IPS-18c (cell line): ENCODE results near the gene SESN1.
"Not testable (repeated sequence)": the region's sequence is repeated elsewhere in the genome, so short reads cannot be mapped to it uniquely, and the experiment has no call there.

ENCODE experiments used
- H3K4me3 ChIP-seq: 2 replicates; pipeline ENCODE4 v1.7.0; 2013; ENCODE audit warnings: low read depth, mild to moderate bottlenecking, low read length, moderate library complexity; ENCODE audit not compliant: insufficient read depth
- H3K9me3 ChIP-seq: one replicate; pipeline ENCODE4 v1.6.1; 2013; ENCODE audit warnings: mild to moderate bottlenecking, low read length, moderate library complexity; ENCODE audit not compliant: control insufficient read depth, insufficient read depth

Gene SESN1

DNA sequence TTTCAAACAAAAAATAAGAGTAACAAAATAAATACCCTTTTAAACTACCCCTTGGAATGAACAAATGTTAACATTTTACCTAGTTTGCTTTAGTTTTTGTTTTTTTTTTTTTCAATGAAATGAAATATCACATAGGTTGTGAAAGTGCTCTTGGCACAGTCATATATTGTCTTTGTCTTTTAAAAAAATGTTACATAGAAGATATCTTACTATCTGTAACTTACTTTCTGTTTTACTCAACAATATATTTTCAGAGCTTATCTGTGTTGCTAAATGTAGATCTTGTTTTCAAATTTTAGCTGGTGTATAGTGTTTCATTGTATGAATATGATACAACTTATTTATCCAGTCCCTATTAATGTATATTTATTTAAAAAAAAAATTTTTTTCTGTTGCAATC is 9.3 kb upstream of the SESN1 start:
- no peak overlapping the region for H3K4me3 ChIP-seq
- H3K9me3 ChIP-seq = no peaks in the 10 kb centered on the region

DNA sequence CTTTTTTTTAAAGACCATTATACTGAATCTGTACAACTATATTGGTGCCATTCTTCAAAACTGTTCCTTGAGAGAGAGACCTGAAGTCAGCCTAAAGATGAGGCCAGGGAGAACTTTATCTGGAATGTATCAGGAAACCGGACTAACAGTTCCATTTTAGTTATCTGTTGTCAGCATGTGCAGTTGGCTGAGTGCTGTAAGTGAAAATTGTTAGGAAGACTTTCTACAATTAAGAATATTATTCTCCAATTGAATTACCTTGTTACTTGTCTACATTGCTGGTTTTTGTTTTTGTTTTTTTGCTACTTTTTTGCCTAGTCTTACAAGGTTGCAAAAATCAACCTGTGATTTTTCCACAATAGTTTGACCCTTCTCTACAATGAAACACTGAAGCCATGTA is 8.1 kb upstream of the SESN1 start:
- H3K4me3 ChIP-seq = no peak overlapping the region

DNA sequence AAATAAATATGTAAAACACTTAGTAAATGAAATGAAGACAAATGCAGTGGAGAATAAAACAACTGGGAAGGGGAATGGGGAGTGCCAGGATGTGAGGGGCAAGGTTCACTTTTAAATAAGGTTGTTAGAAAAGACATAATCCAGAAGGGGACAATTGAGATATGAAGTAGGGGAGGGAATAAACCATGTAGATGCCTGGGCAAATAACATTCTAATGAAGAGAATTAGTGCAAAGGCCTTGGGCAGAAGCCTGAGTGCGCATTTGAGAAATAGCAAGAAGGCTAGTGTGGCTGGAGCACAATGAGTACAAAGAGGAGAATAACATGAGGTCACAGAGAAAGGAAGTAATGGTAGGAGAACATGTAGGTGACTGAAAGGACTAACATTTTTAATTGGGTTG is 3.0 kb upstream of the SESN1 start:
- no peak overlapping the region for H3K4me3 ChIP-seq
- H3K9me3 ChIP-seq = no peaks in the 10 kb centered on the region

More for the DNA sequence above, 8.1 kb upstream of the SESN1 start:
- no peaks in the 10 kb centered on the region for H3K9me3 ChIP-seq

DNA sequence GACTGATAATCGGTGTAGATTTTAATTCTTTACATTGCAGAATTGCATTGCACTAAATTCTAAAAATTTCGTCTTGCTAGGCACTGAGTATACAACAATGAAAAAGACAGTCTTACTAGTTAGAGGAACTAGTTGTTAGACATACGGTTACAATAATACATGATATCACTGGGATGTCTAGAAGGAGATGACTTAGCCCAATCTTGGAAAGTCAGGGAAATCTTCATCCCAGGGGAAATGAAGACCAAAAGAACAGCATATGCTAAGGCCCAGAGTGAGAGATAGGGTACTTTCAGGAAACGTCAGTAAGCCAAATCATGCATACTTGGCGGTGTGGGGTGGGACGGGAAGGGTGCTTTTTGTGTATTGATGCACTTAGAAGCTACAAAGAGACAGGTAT is 1.6 kb upstream of the SESN1 start:
- no peaks in the 10 kb centered on the region for H3K9me3 ChIP-seq
- H3K4me3 ChIP-seq = peak overlapping the region; percentile 67; the same call in 1 of the 2 replicates

- H3K4me3 ChIP-seq = peak overlapping the region; percentile 67
Measured at GRCh38 chr6:109095835-109096084, 1.1 kb upstream of the SESN1 start.

GRCh38 chr6:109095036-109095834 is 589 bp upstream of the SESN1 start, which contains the start of gene CEP57L1:
Gene CEP57L1, plus strand, starts transcription at chr6:109095507. Its CDS starts 49,715 bp downstream, at chr6:109145222.
- no peaks in the 10 kb centered on the region for H3K9me3 ChIP-seq
- peak within 1 kb of the TSS; percentile 67 for H3K4me3 ChIP-seq

More at GRCh38 chr6:109095835-109096084, 1.1 kb upstream of the SESN1 start:
- H3K9me3 ChIP-seq = no peaks in the 10 kb centered on the region

- Histone ChIP-seq H3K4me3 (peak overlapping the region; percentile 67), H3K9me3 (no peaks in the 10 kb centered on the region)
Measured at GRCh38 chr6:109093732-109094415, 772 bp downstream of the SESN1 start.

DNA sequence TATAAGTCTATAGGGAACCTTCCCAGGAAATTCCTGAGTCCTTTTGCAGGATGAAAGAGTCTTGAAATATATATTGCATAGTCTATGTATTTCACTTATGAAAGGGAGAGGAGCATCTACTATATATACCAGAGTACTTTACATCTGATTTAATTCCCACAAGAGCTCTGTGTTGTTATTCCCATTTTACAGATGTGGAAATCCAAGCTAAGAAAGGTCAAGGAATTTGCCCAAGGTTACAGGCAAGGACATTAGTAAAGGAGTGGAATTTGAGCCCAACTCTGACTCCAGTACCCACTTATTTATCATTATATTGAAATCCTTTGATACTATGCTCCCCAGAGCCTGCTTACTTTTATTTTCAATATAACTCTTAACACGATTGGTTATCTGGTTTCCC is 2.6 kb downstream of the SESN1 start:
- H3K4me3 ChIP-seq = no peak overlapping the region
- H3K9me3 ChIP-seq = no peaks in the 10 kb centered on the region

DNA sequence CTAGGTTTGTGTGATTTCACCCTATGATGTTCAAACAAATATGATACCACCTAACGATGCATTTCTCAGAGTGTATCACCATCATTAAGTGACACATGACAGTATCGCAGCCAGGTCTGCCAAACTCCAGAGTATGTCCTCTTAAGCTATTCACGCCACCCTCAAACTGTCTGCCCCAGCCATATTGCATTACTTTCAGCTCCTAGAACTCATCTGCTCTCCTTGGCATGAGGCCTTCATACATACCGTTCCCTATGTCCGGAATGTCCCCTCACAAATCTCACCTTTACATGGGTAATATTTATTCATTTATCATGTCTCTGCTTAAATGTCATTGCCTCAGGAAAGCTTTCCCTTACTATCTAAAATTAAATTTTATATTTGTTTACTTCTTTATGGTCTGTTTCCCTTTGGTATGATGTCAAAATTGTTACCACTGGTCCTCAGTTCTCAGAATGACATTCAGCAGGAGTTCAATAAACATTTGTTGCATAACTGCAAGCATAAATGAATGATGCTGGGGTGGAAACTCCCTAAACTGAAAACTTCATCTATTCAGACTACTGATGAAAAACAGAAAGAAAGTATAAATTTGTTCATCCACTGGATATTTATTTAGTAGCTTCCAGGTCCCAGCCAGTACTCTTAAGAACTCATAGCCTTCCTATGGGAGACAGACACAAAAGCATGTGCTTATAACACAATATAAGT is 3.2 kb downstream of the SESN1 start:
- H3K4me3 ChIP-seq = no peak overlapping the region
- H3K9me3 ChIP-seq = no peaks in the 10 kb centered on the region

GRCh38 chr6:109088995-109089394 is 5.7 kb downstream of the SESN1 start:
- no peaks in the 10 kb centered on the region for H3K9me3 ChIP-seq
- no peak overlapping the region for H3K4me3 ChIP-seq

DNA sequence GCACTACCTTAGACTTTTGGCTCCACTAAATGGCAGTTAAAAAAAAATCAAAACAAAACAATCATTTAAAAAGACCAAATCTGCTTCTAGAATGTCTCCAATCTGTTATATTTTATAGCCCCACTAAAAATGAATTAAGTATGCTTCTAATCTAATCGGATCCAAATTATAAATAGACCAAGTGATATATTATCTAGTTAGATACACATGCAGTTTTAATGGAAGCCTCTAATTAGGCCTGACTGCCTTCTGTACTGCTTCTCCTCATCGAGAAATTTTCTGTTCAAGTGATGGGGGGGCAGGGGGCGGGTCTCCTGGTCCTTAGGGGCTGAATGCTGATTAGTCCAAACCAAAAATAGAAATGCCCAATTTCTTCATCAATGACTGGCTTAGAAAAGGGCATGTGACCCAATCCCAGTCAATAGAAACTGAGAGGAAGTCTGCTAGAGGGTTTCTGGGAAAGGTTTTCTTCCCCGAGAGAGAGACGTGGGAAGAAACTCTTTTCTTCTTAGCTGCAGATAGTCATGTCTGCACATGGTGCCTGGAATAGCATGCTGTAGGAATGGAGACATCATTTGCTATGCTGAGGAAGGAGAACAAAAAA is 6.9 kb downstream of the SESN1 start:
- Histone ChIP-seq H3K9me3 (no peaks in the 10 kb centered on the region), H3K4me3 (no peak overlapping the region)

DNA sequence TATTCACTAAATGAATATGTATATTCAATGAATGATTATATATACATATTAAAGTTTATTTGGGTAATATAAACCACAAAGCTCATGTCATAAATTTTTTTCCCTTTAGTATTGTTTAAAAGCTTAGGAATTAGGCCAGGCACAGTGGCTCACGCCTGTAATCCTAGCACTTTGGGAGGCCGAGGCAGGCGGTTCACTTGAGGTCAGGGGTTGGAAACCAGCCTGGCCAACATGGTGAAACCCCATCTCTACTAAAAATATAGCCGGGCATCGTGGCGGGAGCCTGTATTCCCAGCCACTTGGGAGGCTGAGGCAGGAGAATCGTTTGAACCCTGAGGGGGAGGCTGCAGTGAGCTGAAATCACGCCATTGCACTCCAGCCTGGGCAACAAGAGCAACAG is 10.5 kb downstream of the SESN1 start:
- not testable (repeated sequence) for H3K4me3 ChIP-seq

GRCh38 chr6:109083657-109084056 is 11.0 kb downstream of the SESN1 start:
- H3K4me3 ChIP-seq = no peak overlapping the region

More for the DNA sequence above, 10.5 kb downstream of the SESN1 start:
- H3K9me3 ChIP-seq = not testable (repeated sequence)

GRCh38 chr6:109082188-109082577 is 12.5 kb downstream of the SESN1 start:
- H3K9me3 ChIP-seq = no peaks in the 10 kb centered on the region
- no peak overlapping the region for H3K4me3 ChIP-seq

More at GRCh38 chr6:109083657-109084056, 11.0 kb downstream of the SESN1 start:
- no peaks in the 10 kb centered on the region for H3K9me3 ChIP-seq

DNA sequence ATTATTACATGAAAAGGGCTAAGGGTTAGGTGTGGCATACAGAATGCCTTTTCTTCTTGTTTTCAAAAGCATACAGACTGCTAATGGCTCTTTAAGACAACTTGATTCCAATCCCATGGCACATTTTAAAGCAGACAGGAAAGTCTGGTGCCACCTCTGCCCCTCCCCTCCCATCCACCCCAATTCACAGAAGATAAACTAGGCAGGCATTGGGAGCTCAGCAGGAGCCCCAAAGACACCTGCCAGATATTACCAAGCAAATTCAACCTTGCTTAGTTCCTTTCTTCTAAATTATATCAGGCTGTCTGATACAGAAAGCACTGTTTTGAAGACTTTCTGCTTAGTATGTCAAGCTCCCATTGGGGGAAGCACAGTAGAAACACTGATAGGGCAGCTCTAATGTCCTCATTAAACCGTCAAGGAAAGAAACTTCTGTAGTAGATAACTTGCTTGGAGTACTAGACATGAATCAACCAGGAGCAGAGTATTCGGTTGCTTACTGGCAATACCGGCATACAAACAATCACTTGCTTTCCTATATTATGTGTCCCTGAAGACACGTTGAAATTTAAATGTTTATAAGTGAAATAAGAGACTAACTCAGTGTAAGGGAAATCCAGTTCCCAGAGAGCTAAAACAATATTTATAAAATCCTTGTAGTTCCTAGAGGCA is 13.0 kb downstream of the SESN1 start:
- Histone ChIP-seq H3K4me3 (no peak overlapping the region), H3K9me3 (no peaks in the 10 kb centered on the region)

- no peaks in the 10 kb centered on the region for H3K9me3 ChIP-seq
- no peak overlapping the region for H3K4me3 ChIP-seq
Measured at GRCh38 chr6:109081026-109081425, 13.6 kb downstream of the SESN1 start.

DNA sequence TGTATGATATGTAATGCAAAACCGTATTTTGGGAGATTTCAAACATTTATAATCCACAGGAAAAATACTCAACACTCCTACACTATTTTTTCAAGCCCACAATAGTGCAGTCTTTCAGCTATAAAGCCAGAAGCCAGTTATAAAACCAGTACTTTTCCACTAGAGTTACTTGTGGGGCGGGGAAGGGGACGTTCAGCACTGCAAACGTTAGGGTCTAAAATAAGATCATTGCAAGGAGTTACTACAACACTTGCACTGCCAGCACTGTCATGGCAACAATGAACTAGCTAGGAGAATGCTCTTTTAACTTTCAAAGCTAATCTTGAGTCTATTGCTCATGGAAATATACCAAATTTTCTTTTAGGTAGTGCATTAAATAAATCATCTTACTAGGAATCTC is 14.7 kb downstream of the SESN1 start:
- Histone ChIP-seq H3K9me3 (no peaks in the 10 kb centered on the region), H3K4me3 (no peak overlapping the region)
